Breast epithelium (tissue), 3 donors: Measurements from ENCODE around the gene CSF2RB.

Experiments
- CTCF ChIP-seq, 3 donors: fragments of 450-650 bp; IDR thresholded peaks; one replicate each; pipeline ENCODE4 v1.5.1; 2016 to 2017; ENCODE audit warnings: antibody characterized with exemption in 3 of 3, mild to moderate bottlenecking in 3 of 3, moderate library complexity in 3 of 3
- POLR2A ChIP-seq: fragments of 450-650 bp; IDR thresholded peaks from one replicate; pipeline ENCODE4 v1.6.1; 2016; ENCODE audit warnings: antibody characterized with exemption, mild to moderate bottlenecking, moderate library complexity
- POLR2AphosphoS5 ChIP-seq, 3 donors: sonication (generic); formaldehyde crosslinking; IDR thresholded peaks; one replicate each; pipeline ENCODE4 v1.6.1; 2017; ENCODE audit warnings: antibody characterized with exemption in 3 of 3

GRCh38 chr22:36923131-36923788 is 9.8 kb downstream of the CSF2RB start:
- TF ChIP-seq POLR2A (no peak), CTCF (IDR thresholded peaks at IDR 0.05) (no peak), POLR2AphosphoS5 (IDR thresholded peaks at IDR 0.05) (no peak)
